Germinal center (tissue), 1 donor: ENCODE data around the gene SOST.

Source experiments
- DNase-seq: peaks from one replicate; pipeline ENCODE4 v3.0.0; 2012; ENCODE audit warnings: mixed read lengths, low spot score

SOST gene

DNA sequence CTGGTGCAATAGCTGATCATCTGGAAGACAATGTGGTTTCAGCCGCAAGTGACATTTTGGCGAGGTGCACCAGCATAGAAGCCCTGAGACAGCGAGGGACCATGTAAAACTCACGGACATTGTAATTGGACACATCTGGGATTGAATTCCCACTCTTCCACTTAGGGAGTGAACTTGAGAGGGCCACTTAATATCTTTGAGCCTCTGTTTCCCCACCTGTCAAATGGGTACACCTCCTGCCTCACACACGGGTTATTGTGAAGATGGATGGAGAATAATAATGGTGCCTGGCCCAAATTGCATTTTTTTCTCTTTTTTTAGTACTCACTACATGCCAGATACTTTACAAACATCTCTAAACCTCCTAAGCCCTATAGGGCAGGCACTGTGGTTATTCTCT lies 51.4 kb downstream of the SOST start:
- no peak for DNase-seq

DNA sequence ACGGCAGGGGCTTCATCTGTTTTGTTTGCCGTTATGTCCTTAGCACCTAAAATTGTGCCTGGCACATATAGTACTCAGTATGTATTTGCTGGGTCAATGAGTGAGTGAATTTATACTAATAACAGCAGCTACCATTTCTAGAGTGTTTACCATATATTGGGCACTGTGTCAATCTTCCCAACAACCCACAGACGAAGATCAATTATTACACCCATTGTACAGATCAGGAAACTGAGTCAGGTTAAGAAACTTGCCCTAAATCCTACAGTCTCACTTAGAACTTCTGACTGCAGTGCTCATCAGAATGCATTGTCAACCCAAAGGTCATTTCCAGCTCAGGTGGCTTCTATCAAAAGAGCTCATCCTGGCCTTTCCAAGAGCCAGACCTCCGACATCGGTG lies 52.4 kb downstream of the SOST start:
- no peak for DNase-seq
